Panc1 (cell line): ENCODE measurements around the gene MAPKAP1. TPM values are rescaled to one million over a fixed set of nuclear protein-coding genes. Genes with fewer than 3 reads are reported as not detected.

Experiments used
- ATAC-seq: fragments of 200-7000 bp; cut with Tn5 transposase; 2 replicates; pipeline ENCODE4 v1.9.1; 2020; ENCODE audit warnings: mild to moderate bottlenecking, moderate library complexity
- BruUV-seq: library from RNA; stranded (reverse); fragments of 400-500 nt; replicated peaks from 2 replicates; lab custom pipeline; 2021; lab: Mats Ljungman, UMichigan
- CTCF ChIA-PET: fragments of 300-600 bp; sonication (Branson Sonifier 250); formaldehyde crosslinking; loops from one replicate; lab custom pipeline; 2022; ENCODE audit warnings: antibody characterized with exemption; lab: Charles Lee
- POLR2A ChIA-PET: fragments of 300-600 bp; sonication (Branson Sonifier 250); formaldehyde crosslinking; loops from one replicate; lab custom pipeline; 2022; ENCODE audit warnings: antibody characterized with exemption; lab: Charles Lee
- DNase-seq: peaks from one replicate; pipeline ENCODE4 v3.0.0-alpha.2; 2010; ENCODE audit warnings: low read depth, low spot score
- H3K27ac ChIP-seq: 2 replicates; pipeline ENCODE4 v1.5.1; 2011; ENCODE audit warnings: mild to moderate bottlenecking, low read length, inconsistent platforms
- H3K27me3 ChIP-seq: fragments of 200-500 bp; sonication (Bioruptor generic); 2 replicates; pipeline ENCODE4 v1.6.0; 2014; ENCODE audit warnings: low read length, inconsistent platforms; ENCODE audit not compliant: control insufficient read depth, insufficient read depth
- H3K36me3 ChIP-seq: fragments of 200-500 bp; sonication (Bioruptor generic); 2 replicates; pipeline ENCODE4 v1.5.1; 2014; ENCODE audit warnings: inconsistent platforms, mild to moderate bottlenecking, low read length, moderate library complexity; ENCODE audit not compliant: control insufficient read depth, insufficient read depth
- H3K4me1 ChIP-seq: 2 replicates; pipeline ENCODE4 v1.5.1; 2011; ENCODE audit warnings: inconsistent platforms, mild to moderate bottlenecking, low read length, moderate library complexity; ENCODE audit not compliant: control insufficient read depth, insufficient read depth
- H3K4me3 ChIP-seq, 2 experiments: 2 replicates each; pipeline ENCODE4 v1.5.1; 2011 to 2012; ENCODE audit warnings: low read depth in 2 of 2, low read length in 2 of 2, mild to moderate bottlenecking in 2 of 2, inconsistent platforms in 1 of 2, moderate library complexity in 1 of 2
- H3K9me3 ChIP-seq: fragments of 200-500 bp; sonication (Bioruptor generic); 2 replicates; pipeline ENCODE4 v1.5.1; 2014; ENCODE audit warnings: low read depth, mild to moderate bottlenecking, inconsistent platforms, low read length, moderate library complexity; ENCODE audit not compliant: control insufficient read depth, insufficient read depth
- POLR2AphosphoS5 ChIP-seq: IDR thresholded peaks from 2 replicates; pipeline ENCODE4 v1.6.1; 2012; ENCODE audit warnings: mild to moderate bottlenecking, low read depth, low read length, moderate library complexity
- SIN3A ChIP-seq: IDR thresholded peaks from 2 replicates; pipeline ENCODE4 v1.6.1; 2012; ENCODE audit warnings: low read depth, mild to moderate bottlenecking, low read length, moderate library complexity, borderline replicate concordance; ENCODE audit not compliant: insufficient read depth
- TCF7L2 ChIP-seq: IDR thresholded peaks from 2 replicates; pipeline ENCODE4 v1.6.1; 2011; ENCODE audit warnings: mild to moderate bottlenecking, low read depth, low read length, inconsistent platforms
- in situ Hi-C: cut with HindIII; loops from 2 replicates; pipeline ENCODE4 v1.10.0; 2016; ENCODE audit warnings: low sequenced_read_pairs, low pct_unique_long_range_greater_than_20kb
- intact Hi-C: fragments of 100-400 bp; cut with micrococcal nuclease; formaldehyde crosslinking; loops from one replicate; pipeline ENCODE4 v1.10.0; 2022; ENCODE audit not compliant: unreplicated experiment
- total RNA-seq: library from RNA; stranded (reverse); gene quantifications from one replicate; pipeline ENCODE4 v1.2.1, GENCODE V29; 2021; ENCODE audit not compliant: unreplicated experiment
- TF ChIP-seq, protein P1 (sequence below), 2 experiments: IDR thresholded peaks; 2 replicates each; pipeline ENCODE4 v1.6.1; 2011 to 2012; ENCODE audit warnings: low read depth in 2 of 2, control low read depth in 1 of 2, low read length in 1 of 2, mild to moderate bottlenecking in 1 of 2, moderate library complexity in 1 of 2; ENCODE audit not compliant: insufficient read depth in 1 of 2
- TF ChIP-seq, protein P2 (sequence below): fragments of 450-650 bp; IDR thresholded peaks from 2 replicates; pipeline ENCODE4 v1.5.1; 2017; ENCODE audit warnings: mild to moderate bottlenecking

MAPKAP1 gene
- total RNA-seq, 1 experiment from 2014 or later: 72.7 TPM

DNA sequence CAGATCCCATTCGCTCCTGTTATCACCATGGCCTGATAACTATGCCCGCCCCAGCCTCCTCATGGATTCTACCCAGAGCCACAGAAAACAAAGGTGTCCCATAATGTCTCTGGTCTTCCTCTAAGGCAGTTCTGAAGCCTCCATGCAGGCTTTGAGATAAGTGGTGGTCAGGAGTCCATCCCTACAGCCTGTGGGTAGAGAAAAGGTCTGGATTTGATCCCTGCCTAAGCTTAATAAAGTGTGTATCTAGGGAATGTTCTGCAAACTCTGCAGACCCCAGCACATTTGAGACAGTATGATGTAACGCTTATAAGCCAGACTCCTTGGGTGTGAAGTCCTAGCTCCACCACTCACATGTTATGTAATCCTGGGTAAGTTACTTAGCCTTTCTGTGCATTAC, 187.3 kb downstream of the MAPKAP1 start:
- Histone ChIP-seq H3K27me3 (no peaks in the 10 kb centered on the region), H3K4me3 (no peak overlapping the region), H3K27ac (no peak overlapping the region), H3K36me3 (no peaks in the 10 kb centered on the region), H3K4me1 (no peaks in the 10 kb centered on the region), H3K9me3 (no peaks in the 10 kb centered on the region)
- ATAC-seq (no peak), DNase-seq (no peak)
- intact Hi-C loops (no loop called here), in situ Hi-C loops (no loop called here)
- no TSS peak for BruUV-seq
- POLR2A ChIA-PET: no interaction called here
- no peak for TF ChIP-seq TCF7L2
- CTCF ChIA-PET: no interaction called here

DNA sequence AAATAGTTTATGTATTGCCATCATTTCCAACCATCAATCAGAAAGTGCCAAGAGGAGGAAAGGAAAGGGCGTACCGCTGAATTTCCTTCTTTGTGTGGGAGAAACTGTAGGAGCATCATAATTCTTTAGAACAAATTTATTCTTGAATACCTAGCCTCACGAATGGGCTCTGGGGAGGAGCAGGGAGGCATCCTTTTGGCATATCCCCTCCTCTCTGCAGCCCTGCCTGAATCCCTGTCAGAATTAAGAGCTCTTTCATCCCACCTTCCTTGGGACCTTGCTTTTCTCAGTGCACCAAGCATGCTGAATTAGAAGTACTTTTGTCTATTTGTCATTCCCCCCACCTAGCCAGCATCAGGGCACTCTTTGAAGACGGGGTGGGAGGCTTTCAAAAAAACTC, 189.4 kb downstream of the MAPKAP1 start:
- TF ChIP-seq, protein P1, sequence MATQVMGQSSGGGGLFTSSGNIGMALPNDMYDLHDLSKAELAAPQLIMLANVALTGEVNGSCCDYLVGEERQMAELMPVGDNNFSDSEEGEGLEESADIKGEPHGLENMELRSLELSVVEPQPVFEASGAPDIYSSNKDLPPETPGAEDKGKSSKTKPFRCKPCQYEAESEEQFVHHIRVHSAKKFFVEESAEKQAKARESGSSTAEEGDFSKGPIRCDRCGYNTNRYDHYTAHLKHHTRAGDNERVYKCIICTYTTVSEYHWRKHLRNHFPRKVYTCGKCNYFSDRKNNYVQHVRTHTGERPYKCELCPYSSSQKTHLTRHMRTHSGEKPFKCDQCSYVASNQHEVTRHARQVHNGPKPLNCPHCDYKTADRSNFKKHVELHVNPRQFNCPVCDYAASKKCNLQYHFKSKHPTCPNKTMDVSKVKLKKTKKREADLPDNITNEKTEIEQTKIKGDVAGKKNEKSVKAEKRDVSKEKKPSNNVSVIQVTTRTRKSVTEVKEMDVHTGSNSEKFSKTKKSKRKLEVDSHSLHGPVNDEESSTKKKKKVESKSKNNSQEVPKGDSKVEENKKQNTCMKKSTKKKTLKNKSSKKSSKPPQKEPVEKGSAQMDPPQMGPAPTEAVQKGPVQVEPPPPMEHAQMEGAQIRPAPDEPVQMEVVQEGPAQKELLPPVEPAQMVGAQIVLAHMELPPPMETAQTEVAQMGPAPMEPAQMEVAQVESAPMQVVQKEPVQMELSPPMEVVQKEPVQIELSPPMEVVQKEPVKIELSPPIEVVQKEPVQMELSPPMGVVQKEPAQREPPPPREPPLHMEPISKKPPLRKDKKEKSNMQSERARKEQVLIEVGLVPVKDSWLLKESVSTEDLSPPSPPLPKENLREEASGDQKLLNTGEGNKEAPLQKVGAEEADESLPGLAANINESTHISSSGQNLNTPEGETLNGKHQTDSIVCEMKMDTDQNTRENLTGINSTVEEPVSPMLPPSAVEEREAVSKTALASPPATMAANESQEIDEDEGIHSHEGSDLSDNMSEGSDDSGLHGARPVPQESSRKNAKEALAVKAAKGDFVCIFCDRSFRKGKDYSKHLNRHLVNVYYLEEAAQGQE (IDR thresholded peaks at IDR 0.05; ENCODE audit: insufficient read depth in 1 of 2, low read depth in 2 of 2, low read length in 1 of 2): no peak
- no peak for TF ChIP-seq POLR2AphosphoS5
- TF ChIP-seq TCF7L2: no peak
- no peak for TF ChIP-seq SIN3A
- TF ChIP-seq, protein P2, sequence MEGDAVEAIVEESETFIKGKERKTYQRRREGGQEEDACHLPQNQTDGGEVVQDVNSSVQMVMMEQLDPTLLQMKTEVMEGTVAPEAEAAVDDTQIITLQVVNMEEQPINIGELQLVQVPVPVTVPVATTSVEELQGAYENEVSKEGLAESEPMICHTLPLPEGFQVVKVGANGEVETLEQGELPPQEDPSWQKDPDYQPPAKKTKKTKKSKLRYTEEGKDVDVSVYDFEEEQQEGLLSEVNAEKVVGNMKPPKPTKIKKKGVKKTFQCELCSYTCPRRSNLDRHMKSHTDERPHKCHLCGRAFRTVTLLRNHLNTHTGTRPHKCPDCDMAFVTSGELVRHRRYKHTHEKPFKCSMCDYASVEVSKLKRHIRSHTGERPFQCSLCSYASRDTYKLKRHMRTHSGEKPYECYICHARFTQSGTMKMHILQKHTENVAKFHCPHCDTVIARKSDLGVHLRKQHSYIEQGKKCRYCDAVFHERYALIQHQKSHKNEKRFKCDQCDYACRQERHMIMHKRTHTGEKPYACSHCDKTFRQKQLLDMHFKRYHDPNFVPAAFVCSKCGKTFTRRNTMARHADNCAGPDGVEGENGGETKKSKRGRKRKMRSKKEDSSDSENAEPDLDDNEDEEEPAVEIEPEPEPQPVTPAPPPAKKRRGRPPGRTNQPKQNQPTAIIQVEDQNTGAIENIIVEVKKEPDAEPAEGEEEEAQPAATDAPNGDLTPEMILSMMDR: no peak
- no peaks in the 10 kb centered on the region for H3K27me3 ChIP-seq
- no peaks in the 10 kb centered on the region for H3K36me3 ChIP-seq
- ChIA-PET CTCF (no interaction called here), POLR2A (no interaction called here)
- H3K4me3 ChIP-seq: no peak overlapping the region
- in situ Hi-C loops: no loop called here
- no TSS peak for BruUV-seq
- H3K4me1 ChIP-seq: peaks cover 15% of the 10 kb centered on the region
- ATAC-seq: no peak
- no peak for DNase-seq
- intact Hi-C loops: no loop called here
- H3K27ac ChIP-seq: no peak overlapping the region
- H3K9me3 ChIP-seq: no peaks in the 10 kb centered on the region

DNA sequence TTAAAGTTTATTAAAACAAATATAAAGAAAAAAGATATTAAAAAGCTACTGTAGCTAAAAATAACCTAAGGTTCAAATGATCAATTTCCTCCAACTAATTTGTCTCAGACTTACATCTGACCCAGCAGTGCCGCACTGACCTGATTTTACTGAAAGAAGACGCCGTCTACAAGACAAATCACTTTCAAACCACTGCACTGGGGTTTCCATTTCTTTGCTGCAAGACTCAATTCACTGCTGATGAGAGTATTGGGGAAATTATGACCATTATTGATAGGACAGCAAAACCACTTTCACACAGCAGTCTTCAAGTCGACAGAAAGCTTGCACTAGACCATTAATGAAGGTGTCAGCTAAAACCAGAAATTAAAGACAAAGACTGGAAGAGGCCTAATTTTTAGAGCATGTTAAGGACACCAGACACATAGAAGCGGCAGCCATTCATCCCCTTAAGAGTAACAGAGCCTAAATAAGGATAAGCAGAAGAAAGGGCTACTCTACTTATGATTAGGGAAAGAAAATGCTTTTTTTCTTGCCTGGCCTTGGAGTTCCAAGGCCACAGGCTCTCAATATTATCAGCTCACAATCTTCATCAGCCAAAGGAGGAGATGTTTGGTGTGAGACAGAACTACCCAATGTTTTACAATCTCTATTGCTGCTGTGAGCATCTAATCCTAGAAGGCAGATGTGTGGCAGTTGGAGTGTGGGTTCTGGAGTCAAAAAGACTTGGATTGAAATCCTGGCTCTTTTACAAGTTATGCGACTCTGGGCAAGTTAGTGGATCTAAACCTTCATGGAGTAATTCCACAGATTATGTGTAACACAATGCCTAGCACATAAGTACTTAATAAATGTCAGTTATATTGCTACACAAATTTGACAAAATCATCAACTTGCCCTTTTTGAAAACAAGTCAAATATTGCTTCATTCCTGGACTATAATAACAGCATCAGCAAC, 190.7 kb downstream of the MAPKAP1 start:
- H3K27me3 ChIP-seq: no peaks in the 10 kb centered on the region
- H3K27ac ChIP-seq: no peak overlapping the region
- ChIA-PET CTCF (no interaction called here), POLR2A (no interaction called here)
- DNase-seq (no peak), ATAC-seq (no peak)
- H3K4me3 ChIP-seq: no peak overlapping the region
- H3K9me3 ChIP-seq: no peaks in the 10 kb centered on the region
- H3K4me1 ChIP-seq: peaks cover 19% of the 10 kb centered on the region
- no TSS peak for BruUV-seq
- intact Hi-C loops (no loop called here), in situ Hi-C loops (no loop called here)
- H3K36me3 ChIP-seq: no peaks in the 10 kb centered on the region
- TF ChIP-seq, protein P2: no peak
- TF ChIP-seq, protein P1 (IDR thresholded peaks at IDR 0.05; ENCODE audit: insufficient read depth in 1 of 2, low read depth in 2 of 2, low read length in 1 of 2): no peak
